DND-41 (cell line): ENCODE results near the gene TTC13.

Experiments
- EZH2 ChIP-seq: IDR thresholded peaks from 3 replicates; pipeline ENCODE4 v1.6.1; 2012; ENCODE audit warnings: borderline replicate concordance, low read depth, mild to moderate bottlenecking, moderate library complexity, low read length, inconsistent platforms; ENCODE audit not compliant: severe bottlenecking
- TF ChIP-seq, protein P1 (sequence below): IDR thresholded peaks from 2 replicates; pipeline ENCODE4 v1.5.1; 2012; ENCODE audit warnings: borderline replicate concordance, low read length, moderate library complexity, mild to moderate bottlenecking; ENCODE audit not compliant: poor library complexity, severe bottlenecking; ENCODE audit errors: extremely low read depth

DNA sequence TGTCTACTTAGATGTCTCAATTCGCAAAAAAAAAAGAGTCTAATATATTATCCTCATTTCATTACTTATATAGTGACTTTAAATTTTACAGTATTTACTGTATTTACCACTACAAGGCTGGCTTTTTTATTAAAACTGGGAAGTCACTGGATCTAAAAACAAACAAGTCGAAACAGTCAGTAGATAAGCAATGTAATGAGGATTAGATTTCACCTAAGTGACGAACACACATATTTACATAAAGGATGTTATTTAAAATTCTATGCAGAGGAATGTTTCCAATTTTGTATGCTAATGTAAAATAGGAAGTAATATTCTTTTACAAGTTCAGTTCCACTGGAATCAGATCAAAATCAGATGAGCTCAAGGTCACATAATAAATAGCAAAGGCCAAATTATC, 28.3 kb downstream of the TTC13 start:
- TF ChIP-seq, protein P1, sequence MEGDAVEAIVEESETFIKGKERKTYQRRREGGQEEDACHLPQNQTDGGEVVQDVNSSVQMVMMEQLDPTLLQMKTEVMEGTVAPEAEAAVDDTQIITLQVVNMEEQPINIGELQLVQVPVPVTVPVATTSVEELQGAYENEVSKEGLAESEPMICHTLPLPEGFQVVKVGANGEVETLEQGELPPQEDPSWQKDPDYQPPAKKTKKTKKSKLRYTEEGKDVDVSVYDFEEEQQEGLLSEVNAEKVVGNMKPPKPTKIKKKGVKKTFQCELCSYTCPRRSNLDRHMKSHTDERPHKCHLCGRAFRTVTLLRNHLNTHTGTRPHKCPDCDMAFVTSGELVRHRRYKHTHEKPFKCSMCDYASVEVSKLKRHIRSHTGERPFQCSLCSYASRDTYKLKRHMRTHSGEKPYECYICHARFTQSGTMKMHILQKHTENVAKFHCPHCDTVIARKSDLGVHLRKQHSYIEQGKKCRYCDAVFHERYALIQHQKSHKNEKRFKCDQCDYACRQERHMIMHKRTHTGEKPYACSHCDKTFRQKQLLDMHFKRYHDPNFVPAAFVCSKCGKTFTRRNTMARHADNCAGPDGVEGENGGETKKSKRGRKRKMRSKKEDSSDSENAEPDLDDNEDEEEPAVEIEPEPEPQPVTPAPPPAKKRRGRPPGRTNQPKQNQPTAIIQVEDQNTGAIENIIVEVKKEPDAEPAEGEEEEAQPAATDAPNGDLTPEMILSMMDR, result no peak
- TF ChIP-seq EZH2, result no peak
